Kidney epithelial cell (primary cell): ENCODE measurements around the gene SGCD. TPM values are rescaled to one million over a fixed set of nuclear protein-coding genes. Genes with fewer than 3 reads are reported as not detected.

Experiments used
- DNase-seq: peaks from one replicate; pipeline ENCODE4 v3.0.0-alpha.2; 2010; ENCODE audit warnings: low read depth
- H3K27me3 ChIP-seq: 2 replicates; pipeline ENCODE4 v1.6.0; 2011; ENCODE audit warnings: low read length; ENCODE audit not compliant: control insufficient read depth, insufficient read depth
- H3K36me3 ChIP-seq: 2 replicates; pipeline ENCODE4 v1.5.1; 2011; ENCODE audit warnings: low read length; ENCODE audit not compliant: control insufficient read depth, insufficient read depth
- H3K4me3 ChIP-seq: 2 replicates; pipeline ENCODE4 v1.5.1; 2011; ENCODE audit warnings: low read depth, mild to moderate bottlenecking, control low read depth, low read length
- total RNA-seq: library from RNA; depleted of rRNA; stranded (reverse); fragments of >200 nt; gene quantifications from 2 replicates; pipeline ENCODE4 v1.2.3, GENCODE V29; 2015
- TF ChIP-seq, protein P1 (sequence below): IDR thresholded peaks from 2 replicates; pipeline ENCODE4 v1.5.1; 2011; ENCODE audit warnings: mild to moderate bottlenecking, moderate library complexity, low read length, control low read depth, inconsistent platforms; ENCODE audit not compliant: insufficient read depth, poor library complexity, severe bottlenecking

The SGCD gene
- total RNA-seq, 1 donor from 2014 or later: 0.29 TPM

DNA sequence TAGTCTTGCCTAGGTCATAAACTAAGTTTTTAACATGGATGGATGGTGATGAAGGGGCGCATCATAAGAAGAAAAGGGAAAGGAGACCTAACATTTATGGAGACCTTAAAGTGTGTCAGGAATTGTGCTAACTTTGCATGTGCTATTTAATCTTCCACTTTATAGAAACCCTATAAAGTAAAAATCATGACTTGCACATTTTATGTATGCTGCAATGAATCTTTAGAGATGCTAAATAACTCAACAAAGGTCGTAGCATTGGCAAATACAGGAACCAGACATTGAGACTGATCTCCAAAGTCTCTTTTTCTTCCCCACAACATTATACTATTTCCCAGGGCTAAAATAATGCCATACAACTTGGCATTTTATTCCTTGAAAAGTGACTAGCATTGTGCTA, 214.6 kb downstream of the SGCD start:
- Histone ChIP-seq H3K36me3 (no peaks in the 10 kb centered on the region), H3K27me3 (no peaks in the 10 kb centered on the region), H3K4me3 (no peak overlapping the region)
- TF ChIP-seq, protein P1, sequence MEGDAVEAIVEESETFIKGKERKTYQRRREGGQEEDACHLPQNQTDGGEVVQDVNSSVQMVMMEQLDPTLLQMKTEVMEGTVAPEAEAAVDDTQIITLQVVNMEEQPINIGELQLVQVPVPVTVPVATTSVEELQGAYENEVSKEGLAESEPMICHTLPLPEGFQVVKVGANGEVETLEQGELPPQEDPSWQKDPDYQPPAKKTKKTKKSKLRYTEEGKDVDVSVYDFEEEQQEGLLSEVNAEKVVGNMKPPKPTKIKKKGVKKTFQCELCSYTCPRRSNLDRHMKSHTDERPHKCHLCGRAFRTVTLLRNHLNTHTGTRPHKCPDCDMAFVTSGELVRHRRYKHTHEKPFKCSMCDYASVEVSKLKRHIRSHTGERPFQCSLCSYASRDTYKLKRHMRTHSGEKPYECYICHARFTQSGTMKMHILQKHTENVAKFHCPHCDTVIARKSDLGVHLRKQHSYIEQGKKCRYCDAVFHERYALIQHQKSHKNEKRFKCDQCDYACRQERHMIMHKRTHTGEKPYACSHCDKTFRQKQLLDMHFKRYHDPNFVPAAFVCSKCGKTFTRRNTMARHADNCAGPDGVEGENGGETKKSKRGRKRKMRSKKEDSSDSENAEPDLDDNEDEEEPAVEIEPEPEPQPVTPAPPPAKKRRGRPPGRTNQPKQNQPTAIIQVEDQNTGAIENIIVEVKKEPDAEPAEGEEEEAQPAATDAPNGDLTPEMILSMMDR: no peak
- DNase-seq: no peak

DNA sequence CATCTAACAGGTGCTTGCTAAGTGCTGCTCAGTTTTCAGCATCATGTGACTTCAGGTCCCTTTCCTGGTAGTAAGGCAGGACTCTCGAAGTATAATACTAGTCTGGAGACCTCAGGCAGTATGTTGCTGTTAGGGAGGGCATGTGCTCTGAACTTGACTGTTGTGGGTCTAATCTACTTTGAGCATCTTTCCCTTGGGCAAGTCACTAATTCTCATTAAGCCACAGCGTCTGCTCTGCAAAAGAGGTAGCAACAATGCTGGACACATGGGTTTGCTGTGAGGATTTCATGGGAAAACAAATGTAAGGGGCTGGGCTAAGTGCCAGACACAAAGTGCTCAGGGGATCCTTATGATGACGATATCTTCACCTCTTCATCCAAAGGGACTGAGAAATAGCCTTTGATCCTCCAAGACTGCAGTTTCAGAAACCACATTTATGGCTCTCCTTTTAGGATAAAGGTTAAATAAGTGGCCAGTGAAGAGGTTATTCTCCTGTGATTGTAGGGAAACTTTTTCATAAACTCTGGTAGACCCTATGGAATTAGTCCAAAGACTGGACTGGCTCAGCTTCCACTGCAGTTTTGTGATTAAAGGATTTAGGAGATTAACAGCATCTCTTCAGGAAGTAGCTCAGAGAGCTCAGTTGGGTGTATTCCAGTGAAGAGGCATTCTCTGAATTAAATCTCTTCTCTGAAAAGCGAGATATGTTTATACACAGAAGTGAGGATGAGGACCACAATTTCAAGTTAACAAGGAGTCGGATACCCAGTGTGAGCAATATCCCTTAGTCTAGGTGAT, 216.6 kb downstream of the SGCD start:
- Histone ChIP-seq H3K36me3 (no peaks in the 10 kb centered on the region), H3K4me3 (no peak overlapping the region), H3K27me3 (no peaks in the 10 kb centered on the region)
- no peak for DNase-seq
- TF ChIP-seq, protein P1: no peak

DNA sequence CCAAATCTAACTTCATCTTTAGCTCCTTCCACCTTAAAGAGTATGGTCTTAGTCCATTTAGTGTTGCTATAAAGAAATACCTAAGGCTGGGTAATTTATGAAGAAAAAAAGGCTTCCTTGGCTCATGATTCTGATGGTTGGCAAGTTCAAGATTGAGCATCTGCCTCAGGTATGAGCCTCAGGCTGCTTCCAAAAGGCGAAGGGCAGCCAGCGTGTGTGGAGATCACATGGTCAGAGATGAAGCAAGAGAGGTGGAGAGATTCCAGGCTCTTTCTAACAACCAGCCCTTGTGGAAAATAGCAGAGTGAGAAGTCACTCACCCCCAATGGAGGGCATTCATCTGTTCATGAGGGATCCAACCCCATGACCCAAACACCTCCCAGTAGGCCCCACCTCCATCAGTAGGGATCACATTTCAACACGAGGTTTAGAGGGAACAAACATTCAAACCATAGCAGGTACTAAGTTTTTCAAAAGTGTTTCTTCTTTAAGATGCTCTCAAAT, 225.9 kb downstream of the SGCD start:
- TF ChIP-seq, protein P1: no peak
- Histone ChIP-seq H3K27me3 (no peaks in the 10 kb centered on the region), H3K4me3 (no peak overlapping the region), H3K36me3 (no peaks in the 10 kb centered on the region)
- DNase-seq: no peak

GRCh38 chr5:156556666-156557406, 229.9 kb downstream of the SGCD start:
- H3K4me3 ChIP-seq: no peak overlapping the region
- H3K27me3 ChIP-seq: no peaks in the 10 kb centered on the region
- TF ChIP-seq, protein P1: no peak
- no peak for DNase-seq
- no peaks in the 10 kb centered on the region for H3K36me3 ChIP-seq

- no peak for DNase-seq
- no peaks in the 10 kb centered on the region for H3K27me3 ChIP-seq
- TF ChIP-seq, protein P1: no peak
- no peaks in the 10 kb centered on the region for H3K36me3 ChIP-seq
- no peak overlapping the region for H3K4me3 ChIP-seq
Measured at GRCh38 chr5:156560002-156560401, 233.0 kb downstream of the SGCD start.
